Measurements from ENCODE around the gene RITA1.

- TF ChIP-seq CTCF (IDR thresholded peaks at IDR 0.05), result no peak
- no peak for TF ChIP-seq EZH2 (IDR thresholded peaks at IDR 0.05; ENCODE audit: borderline replicate concordance, insufficient read depth, low read depth, low read length, poor library complexity, severe bottlenecking)
These were observed 49.2 kb upstream of the RITA1 start for GRCh38 chr12:113136128-113136989.
